ENCODE measurements around the gene ARHGEF2. TPM values are rescaled to one million over a fixed set of nuclear protein-coding genes. Genes with fewer than 3 reads are reported as not detected.

Gene ARHGEF2
- total and polyA plus RNA-seq, 9 donors = 36.3 to 221 (median 63.3) TPM

- H3K4me1 ChIP-seq (ENCODE audit: insufficient read depth) = peaks cover 4% of the 10 kb centered on the region
- no peaks in the 10 kb centered on the region for H3K36me3 ChIP-seq
- no peak overlapping the region for H3K4me3 ChIP-seq
- H3K9me3 ChIP-seq = no peaks in the 10 kb centered on the region
- H3K27me3 ChIP-seq = no peaks in the 10 kb centered on the region
- no peak overlapping the region for H3K27ac ChIP-seq
- no peak for DNase-seq
- 88 to 91% (median 90%) methylated on average over 7 of the region's 7 CpGs for WGBS, 3 donors
- TF ChIP-seq POLR2A (IDR thresholded peaks at IDR 0.05) = no peak
- TF ChIP-seq EP300 (IDR thresholded peaks at IDR 0.05) = no peak
- TF ChIP-seq, protein P1, sequence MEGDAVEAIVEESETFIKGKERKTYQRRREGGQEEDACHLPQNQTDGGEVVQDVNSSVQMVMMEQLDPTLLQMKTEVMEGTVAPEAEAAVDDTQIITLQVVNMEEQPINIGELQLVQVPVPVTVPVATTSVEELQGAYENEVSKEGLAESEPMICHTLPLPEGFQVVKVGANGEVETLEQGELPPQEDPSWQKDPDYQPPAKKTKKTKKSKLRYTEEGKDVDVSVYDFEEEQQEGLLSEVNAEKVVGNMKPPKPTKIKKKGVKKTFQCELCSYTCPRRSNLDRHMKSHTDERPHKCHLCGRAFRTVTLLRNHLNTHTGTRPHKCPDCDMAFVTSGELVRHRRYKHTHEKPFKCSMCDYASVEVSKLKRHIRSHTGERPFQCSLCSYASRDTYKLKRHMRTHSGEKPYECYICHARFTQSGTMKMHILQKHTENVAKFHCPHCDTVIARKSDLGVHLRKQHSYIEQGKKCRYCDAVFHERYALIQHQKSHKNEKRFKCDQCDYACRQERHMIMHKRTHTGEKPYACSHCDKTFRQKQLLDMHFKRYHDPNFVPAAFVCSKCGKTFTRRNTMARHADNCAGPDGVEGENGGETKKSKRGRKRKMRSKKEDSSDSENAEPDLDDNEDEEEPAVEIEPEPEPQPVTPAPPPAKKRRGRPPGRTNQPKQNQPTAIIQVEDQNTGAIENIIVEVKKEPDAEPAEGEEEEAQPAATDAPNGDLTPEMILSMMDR (IDR thresholded peaks at IDR 0.05) = no peak
- intact Hi-C loops (cut with DNase I) = no loop called here
Measured at GRCh38 chr1:156014829-156015228, 36.5 kb upstream of the ARHGEF2 start.

GRCh38 chr1:156012051-156012817 is 33.9 kb upstream of the ARHGEF2 start:
- Histone ChIP-seq H3K4me1 (ENCODE audit: insufficient read depth) (no peaks in the 10 kb centered on the region), H3K36me3 (no peaks in the 10 kb centered on the region), H3K9me3 (no peaks in the 10 kb centered on the region), H3K4me3 (no peak overlapping the region), H3K27me3 (no peaks in the 10 kb centered on the region), H3K27ac (no peak overlapping the region)
- WGBS, 3 donors = 88 to 94% (median 91%) methylated on average over 4 of the region's 4 CpGs
- no peak for DNase-seq
- TF ChIP-seq EP300 (IDR thresholded peaks at IDR 0.05) = no peak
- TF ChIP-seq, protein P1 (IDR thresholded peaks at IDR 0.05) = no peak
- TF ChIP-seq POLR2A (IDR thresholded peaks at IDR 0.05) = no peak
- intact Hi-C loops (cut with DNase I) = no loop called here

DNA sequence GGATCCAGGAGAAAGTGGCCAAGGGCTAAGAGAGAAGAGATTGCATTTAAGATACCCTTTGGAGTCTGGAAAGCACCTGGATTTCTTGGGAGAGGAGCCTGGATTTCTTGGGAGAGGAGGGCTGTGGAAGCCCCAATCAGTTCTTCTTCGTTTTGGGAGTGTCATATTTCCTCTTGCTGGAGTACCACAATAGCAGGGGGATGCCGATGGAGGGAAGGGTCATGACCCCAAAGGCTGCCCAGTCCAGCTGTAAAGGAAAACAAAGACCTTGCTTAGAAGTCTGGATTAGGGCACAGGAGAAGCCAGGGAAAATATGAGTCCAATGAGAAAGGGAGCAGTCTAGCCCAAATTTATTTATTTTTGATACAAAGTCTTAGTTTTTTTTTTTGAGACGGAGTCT is 31.1 kb upstream of the ARHGEF2 start:
- Histone ChIP-seq H3K9me3 (no peaks in the 10 kb centered on the region), H3K27me3 (no peaks in the 10 kb centered on the region), H3K4me1 (ENCODE audit: insufficient read depth) (no peaks in the 10 kb centered on the region), H3K27ac (no peak overlapping the region), H3K4me3 (no peak overlapping the region), H3K36me3 (no peaks in the 10 kb centered on the region)
- WGBS, 3 donors = 40 to 45% (median 42%) methylated on average over 3 of the region's 3 CpGs
- TF ChIP-seq, protein P1 (IDR thresholded peaks at IDR 0.05) = no peak
- TF ChIP-seq EP300 (IDR thresholded peaks at IDR 0.05) (no peak), POLR2A (IDR thresholded peaks at IDR 0.05) (no peak)
- no peak for DNase-seq
- intact Hi-C loops (cut with DNase I) = no loop called here

DNA sequence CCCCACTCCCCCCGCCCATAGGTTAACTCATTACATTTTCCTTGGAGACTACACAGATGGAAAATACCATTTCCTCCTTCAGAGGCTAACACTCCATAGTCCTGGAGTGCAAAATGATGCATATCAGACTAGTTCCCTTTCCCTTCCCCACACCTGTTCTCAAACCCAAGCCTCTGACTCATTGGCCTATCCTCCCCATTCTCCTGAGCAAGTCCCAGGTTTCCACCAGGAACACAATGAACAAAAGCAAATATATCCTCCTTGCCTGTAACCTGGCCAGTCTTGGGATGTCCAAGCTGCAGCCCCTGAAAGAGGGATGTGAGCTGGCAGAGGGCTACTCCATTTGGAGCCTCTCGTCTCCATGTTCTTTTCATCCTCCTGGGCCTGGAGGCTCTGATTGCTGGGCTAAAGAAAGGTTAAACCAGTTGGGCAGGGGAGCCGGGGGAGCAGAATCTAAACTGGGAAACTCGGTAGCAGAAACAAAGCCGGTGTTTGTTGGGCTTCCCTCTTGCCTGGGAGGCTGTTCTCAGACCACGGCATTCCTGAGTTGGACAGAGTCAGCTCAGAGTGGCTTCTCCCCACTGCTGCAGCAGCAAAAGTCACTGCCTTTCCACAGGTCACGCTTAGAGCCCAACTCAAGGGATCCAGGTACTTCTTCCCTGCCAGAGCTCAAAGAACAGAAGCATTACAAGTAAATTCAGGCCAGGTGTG is 28.5 kb upstream of the ARHGEF2 start:
- Histone ChIP-seq H3K4me3 (no peak overlapping the region), H3K36me3 (no peaks in the 10 kb centered on the region), H3K9me3 (no peaks in the 10 kb centered on the region), H3K27ac (no peak overlapping the region), H3K27me3 (no peaks in the 10 kb centered on the region), H3K4me1 (ENCODE audit: insufficient read depth) (no peaks in the 10 kb centered on the region)
- 38 to 54% (median 42%) methylated on average over 7 of the region's 7 CpGs for WGBS, 3 donors
- DNase-seq = no peak
- TF ChIP-seq, protein P1 (IDR thresholded peaks at IDR 0.05) = no peak
- TF ChIP-seq POLR2A (IDR thresholded peaks at IDR 0.05) = no peak
- no peak for TF ChIP-seq EP300 (IDR thresholded peaks at IDR 0.05)
- intact Hi-C loops (cut with DNase I) = no loop called here

All from ovary (tissue), 9 donors.